Type B pancreatic cell (in vitro differentiated cells): ENCODE measurements around the gene BACH2. TPM values are rescaled to one million over a fixed set of nuclear protein-coding genes. Genes with fewer than 3 reads are reported as not detected.
A peak's percentile ranks its signal among the peaks of the same experiment; 100 is the strongest.

Source experiments
- DNase-seq: peaks from one replicate; pipeline ENCODE4 v3.0.0; 2021; ENCODE audit warnings: mixed read lengths; ENCODE audit not compliant: unreplicated experiment; ENCODE audit errors: extremely low spot score
- H3K27ac Mint-ChIP-seq: 2 replicates; pipeline ENCODE4 v1.8.0; 2021; ENCODE audit warnings: mild to moderate bottlenecking, mixed read lengths
- H3K27me3 Mint-ChIP-seq: 2 replicates; pipeline ENCODE4 v1.8.0; 2021; ENCODE audit warnings: mixed read lengths
- H3K36me3 Mint-ChIP-seq: 2 replicates; pipeline ENCODE4 v1.8.0; 2021; ENCODE audit warnings: mixed read lengths
- H3K4me1 Mint-ChIP-seq: one replicate; pipeline ENCODE4 v1.8.0; 2021; ENCODE audit warnings: mixed read lengths; ENCODE audit not compliant: unreplicated experiment
- H3K4me3 Mint-ChIP-seq: 2 replicates; pipeline ENCODE4 v1.8.0; 2021; ENCODE audit warnings: mild to moderate bottlenecking, mixed read lengths
- H3K9me3 Mint-ChIP-seq: 2 replicates; pipeline ENCODE4 v1.8.0; 2021; ENCODE audit warnings: mixed read lengths
- total RNA-seq: library from RNA; stranded (reverse); gene quantifications from 2 replicates; pipeline ENCODE4 v1.2.1, GENCODE V29; 2021; ENCODE audit warnings: low replicate concordance
- TF ChIP-seq, protein P1 (sequence below): fragments of 200-600 bp; sonication (generic); conservative IDR thresholded peaks from 2 replicates; pipeline ENCODE4 v1.5.0; 2021; ENCODE audit warnings: antibody characterized with exemption, mild to moderate bottlenecking

Gene BACH2
- total RNA-seq, 1 donor from 2014 or later: 33.5 TPM

DNA sequence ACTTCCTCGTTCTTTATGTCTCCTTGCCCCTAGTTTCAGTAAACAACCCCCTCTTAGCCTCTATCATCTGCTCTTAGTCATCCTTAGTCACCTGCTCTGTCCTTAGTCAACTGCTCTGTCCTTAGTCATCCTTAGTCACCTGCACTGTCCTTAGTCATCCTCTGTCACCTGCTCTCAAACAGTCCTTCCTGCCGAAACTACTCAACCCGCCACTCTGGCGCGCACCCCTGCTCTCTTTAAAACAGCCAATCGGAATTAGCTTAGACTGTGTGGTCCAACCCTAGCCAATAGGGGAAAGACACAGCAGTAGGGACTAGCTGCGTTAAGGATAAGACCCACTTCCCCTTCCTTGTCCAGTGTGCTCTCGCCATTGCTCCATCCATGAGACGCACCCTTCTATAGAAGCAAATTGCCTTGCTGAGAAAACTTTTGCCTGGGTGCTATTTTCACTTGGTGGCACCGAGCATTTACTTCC lies 73.9 kb downstream of the BACH2 start:
- Mint-ChIP-seq H3K27me3 (no peaks in the 10 kb centered on the region), H3K4me1 (peaks cover 25% of the 10 kb centered on the region), H3K36me3 (peaks cover 12% of the 10 kb centered on the region), H3K4me3 (peak overlapping the region; percentile 6), H3K27ac (peak overlapping the region; percentile 22), H3K9me3 (peaks cover 6% of the 10 kb centered on the region)
- DNase-seq: no peak
- TF ChIP-seq, protein P1, sequence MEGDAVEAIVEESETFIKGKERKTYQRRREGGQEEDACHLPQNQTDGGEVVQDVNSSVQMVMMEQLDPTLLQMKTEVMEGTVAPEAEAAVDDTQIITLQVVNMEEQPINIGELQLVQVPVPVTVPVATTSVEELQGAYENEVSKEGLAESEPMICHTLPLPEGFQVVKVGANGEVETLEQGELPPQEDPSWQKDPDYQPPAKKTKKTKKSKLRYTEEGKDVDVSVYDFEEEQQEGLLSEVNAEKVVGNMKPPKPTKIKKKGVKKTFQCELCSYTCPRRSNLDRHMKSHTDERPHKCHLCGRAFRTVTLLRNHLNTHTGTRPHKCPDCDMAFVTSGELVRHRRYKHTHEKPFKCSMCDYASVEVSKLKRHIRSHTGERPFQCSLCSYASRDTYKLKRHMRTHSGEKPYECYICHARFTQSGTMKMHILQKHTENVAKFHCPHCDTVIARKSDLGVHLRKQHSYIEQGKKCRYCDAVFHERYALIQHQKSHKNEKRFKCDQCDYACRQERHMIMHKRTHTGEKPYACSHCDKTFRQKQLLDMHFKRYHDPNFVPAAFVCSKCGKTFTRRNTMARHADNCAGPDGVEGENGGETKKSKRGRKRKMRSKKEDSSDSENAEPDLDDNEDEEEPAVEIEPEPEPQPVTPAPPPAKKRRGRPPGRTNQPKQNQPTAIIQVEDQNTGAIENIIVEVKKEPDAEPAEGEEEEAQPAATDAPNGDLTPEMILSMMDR: no peak

DNA sequence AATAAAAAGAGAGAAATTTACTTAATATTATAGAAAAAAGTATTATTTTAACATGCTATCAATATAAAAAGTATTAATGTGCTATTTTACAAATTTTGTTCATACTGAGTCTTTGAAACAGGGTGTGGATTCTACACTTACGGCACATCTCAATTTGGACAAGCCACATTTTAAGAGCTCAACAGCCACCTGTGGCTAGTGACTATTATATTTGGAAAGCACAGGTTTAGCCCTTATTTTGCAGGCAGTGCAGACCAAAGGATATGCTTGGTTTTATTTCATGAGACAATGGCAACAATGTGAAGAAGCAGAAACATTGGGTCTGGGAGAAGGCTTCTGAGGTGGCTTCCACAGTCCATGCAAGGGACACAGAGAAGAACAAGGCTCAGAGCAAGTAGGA lies 74.6 kb downstream of the BACH2 start:
- peaks cover 6% of the 10 kb centered on the region for H3K9me3 Mint-ChIP-seq
- peak overlapping the region; percentile 22 for H3K27ac Mint-ChIP-seq
- H3K27me3 Mint-ChIP-seq: no peaks in the 10 kb centered on the region
- TF ChIP-seq, protein P1: no peak
- H3K4me1 Mint-ChIP-seq: peaks cover 18% of the 10 kb centered on the region
- H3K4me3 Mint-ChIP-seq: no peak overlapping the region
- H3K36me3 Mint-ChIP-seq: peaks cover 12% of the 10 kb centered on the region
- DNase-seq: no peak

DNA sequence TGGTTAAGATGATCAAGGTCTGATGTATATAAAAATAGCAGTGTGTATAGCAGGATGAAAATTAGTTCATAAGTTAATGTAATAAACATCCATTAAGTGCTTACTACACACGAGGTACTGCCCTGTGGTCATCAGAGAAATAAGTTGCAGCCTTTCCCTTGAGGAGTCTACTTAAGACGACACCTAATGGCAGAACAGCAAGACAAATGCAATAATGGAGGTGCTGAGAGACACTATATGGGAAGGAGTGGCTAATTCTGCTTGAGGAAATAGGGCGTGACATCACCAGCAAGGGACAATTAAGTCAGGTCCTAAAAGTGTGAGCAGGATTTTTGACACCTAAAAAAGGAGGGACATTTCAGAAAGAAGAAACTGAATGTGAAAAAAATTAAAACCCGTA lies 75.2 kb downstream of the BACH2 start:
- Mint-ChIP-seq H3K4me1 (peaks cover 12% of the 10 kb centered on the region), H3K4me3 (no peak overlapping the region), H3K9me3 (peaks cover 6% of the 10 kb centered on the region), H3K36me3 (peaks cover 12% of the 10 kb centered on the region), H3K27me3 (no peaks in the 10 kb centered on the region), H3K27ac (peak overlapping the region; percentile 20)
- TF ChIP-seq, protein P1: no peak
- DNase-seq: no peak

DNA sequence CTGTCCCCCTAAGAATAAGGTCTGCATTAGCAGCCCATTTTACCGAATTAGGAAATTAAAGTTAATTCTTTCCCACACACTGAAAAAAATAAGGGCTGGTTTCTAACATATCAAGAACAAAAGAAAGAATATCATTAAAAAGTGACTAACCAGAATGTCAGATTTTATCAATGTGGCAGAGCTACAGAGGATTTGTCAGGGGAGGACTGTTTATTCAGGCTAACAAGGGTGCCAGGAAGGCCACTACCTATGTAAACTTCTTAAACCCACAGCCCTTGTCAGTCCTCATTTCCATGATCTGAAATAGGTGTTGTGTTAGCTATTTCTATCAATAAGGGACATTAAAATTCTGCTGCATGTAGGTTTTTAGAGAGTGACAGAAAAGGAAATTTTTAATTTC lies 76.4 kb downstream of the BACH2 start:
- Mint-ChIP-seq H3K4me1 (peaks cover 3% of the 10 kb centered on the region), H3K27ac (no peak overlapping the region), H3K27me3 (no peaks in the 10 kb centered on the region), H3K36me3 (peaks cover 12% of the 10 kb centered on the region), H3K4me3 (no peak overlapping the region), H3K9me3 (peaks cover 6% of the 10 kb centered on the region)
- TF ChIP-seq, protein P1: no peak
- no peak for DNase-seq

DNA sequence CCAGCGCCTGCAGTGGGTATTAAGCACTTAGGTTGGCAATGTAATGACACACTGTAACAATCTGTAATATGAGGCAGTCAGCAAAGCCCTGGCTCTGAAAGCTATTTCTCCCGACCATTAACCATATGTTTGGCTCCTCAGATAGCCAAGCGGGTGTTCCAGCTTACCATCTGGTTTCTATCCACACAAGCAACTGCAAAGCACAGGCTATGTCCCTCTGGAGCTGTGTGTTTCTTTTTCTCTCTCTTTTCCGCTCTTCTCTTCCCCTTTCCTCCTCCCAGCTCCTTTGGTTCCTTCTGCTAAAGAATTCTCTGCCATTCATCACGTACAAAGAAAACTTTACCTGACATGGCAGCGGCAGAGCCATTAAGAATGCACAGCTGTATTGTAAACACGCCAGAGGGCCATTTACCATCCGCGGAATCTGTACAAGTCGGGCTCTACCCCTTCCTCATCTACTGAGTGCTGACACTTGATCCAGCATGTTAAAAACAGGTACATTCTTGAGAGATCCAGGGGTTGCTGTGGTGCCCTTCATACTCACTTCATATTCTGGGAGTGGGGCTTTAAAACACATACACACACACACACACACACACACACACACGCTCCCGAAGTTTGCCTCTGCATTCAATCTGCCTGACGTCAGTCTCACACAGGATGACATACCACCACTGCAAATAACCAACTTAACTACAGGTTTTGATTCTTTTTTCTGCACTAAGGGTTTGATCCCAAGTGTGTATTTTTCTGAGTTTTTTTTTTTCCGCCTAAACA lies 77.2 kb downstream of the BACH2 start:
- H3K9me3 Mint-ChIP-seq: peaks cover 6% of the 10 kb centered on the region
- no peak overlapping the region for H3K27ac Mint-ChIP-seq
- TF ChIP-seq, protein P1: no peak
- no peaks in the 10 kb centered on the region for H3K27me3 Mint-ChIP-seq
- no peak overlapping the region for H3K4me3 Mint-ChIP-seq
- H3K36me3 Mint-ChIP-seq: peaks cover 12% of the 10 kb centered on the region
- H3K4me1 Mint-ChIP-seq: peaks cover 3% of the 10 kb centered on the region
- no peak for DNase-seq

DNA sequence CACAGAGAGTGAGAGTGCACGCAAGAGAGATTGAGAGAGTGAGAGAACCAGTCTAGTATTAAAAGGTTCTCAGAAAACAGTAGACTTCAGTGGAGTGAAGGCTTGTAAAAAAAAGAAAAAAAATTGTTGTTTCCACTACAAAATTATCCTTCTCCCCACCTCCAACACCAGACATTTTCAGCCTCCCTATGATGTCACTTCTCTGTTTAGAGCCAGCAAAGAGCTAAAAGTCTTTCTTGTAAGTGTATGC lies 77.8 kb downstream of the BACH2 start:
- no peak for DNase-seq
- Mint-ChIP-seq H3K4me3 (no peak overlapping the region), H3K4me1 (peaks cover 3% of the 10 kb centered on the region), H3K27me3 (no peaks in the 10 kb centered on the region), H3K27ac (no peak overlapping the region), H3K36me3 (peaks cover 10% of the 10 kb centered on the region), H3K9me3 (peaks cover 6% of the 10 kb centered on the region)
- TF ChIP-seq, protein P1: no peak
